NCI-H1105 treated with DMSO at 0.1 percent for 48 hours (cell line): Measurements from ENCODE around the gene CFAP97D1.
A peak's percentile ranks its signal among the peaks of the same experiment; 100 is the strongest.

Experiments
- DNase-seq: peaks from one replicate; lab custom pipeline; 2025; lab: John Stamatoyannopoulos, UW

CFAP97D1 gene

GRCh38 chr17:43780135-43780534 lies at the start of gene CFAP97D1:
CFAP97D1 (plus strand) TSS chr17:43780435; CDS start chr17:43780463, 28 bp downstream.
- no peak for DNase-seq

- no peak for DNase-seq
Observed at GRCh38 chr17:43732958-43733357, 47.3 kb upstream of the CFAP97D1 start.

GRCh38 chr17:43733956-43734355 lies 46.3 kb upstream of the CFAP97D1 start:
- no peak for DNase-seq

- no peak for DNase-seq
Observed at GRCh38 chr17:43734376-43734775, 45.9 kb upstream of the CFAP97D1 start.

- DNase-seq, result no peak
Observed at GRCh38 chr17:43736389-43736788, 43.8 kb upstream of the CFAP97D1 start.

- no peak for DNase-seq
Observed at GRCh38 chr17:43737722-43738121, 42.5 kb upstream of the CFAP97D1 start.

- DNase-seq, result no peak
Observed at GRCh38 chr17:43740541-43740940, 39.7 kb upstream of the CFAP97D1 start.

GRCh38 chr17:43741636-43742035 lies 38.6 kb upstream of the CFAP97D1 start:
- no peak for DNase-seq

GRCh38 chr17:43745541-43745940 lies 34.7 kb upstream of the CFAP97D1 start:
- no peak for DNase-seq

- DNase-seq, result no peak
Observed at GRCh38 chr17:43750153-43750552, 30.1 kb upstream of the CFAP97D1 start.

- DNase-seq, result no peak
Observed at GRCh38 chr17:43753493-43754129, 26.6 kb upstream of the CFAP97D1 start.

- DNase-seq, result no peak
Observed at GRCh38 chr17:43754947-43755346, 25.3 kb upstream of the CFAP97D1 start.

- peak; percentile 3 for DNase-seq
Observed at GRCh38 chr17:43755389-43755875, 24.8 kb upstream of the CFAP97D1 start.

- no peak for DNase-seq
Observed at GRCh38 chr17:43756201-43756600, 24.0 kb upstream of the CFAP97D1 start.

- no peak for DNase-seq
Observed at GRCh38 chr17:43757171-43757660, 23.0 kb upstream of the CFAP97D1 start.

GRCh38 chr17:43758086-43758485 lies 22.1 kb upstream of the CFAP97D1 start:
- no peak for DNase-seq

- no peak for DNase-seq
Observed at GRCh38 chr17:43758497-43759174, 21.6 kb upstream of the CFAP97D1 start, which contains the start of gene SOST. SOST (minus strand) TSS chr17:43758791; CDS start chr17:43758741, 50 bp downstream.

GRCh38 chr17:43759836-43760235 lies 20.4 kb upstream of the CFAP97D1 start:
- DNase-seq, result no peak

- DNase-seq, result peak; percentile 80
Observed at GRCh38 chr17:43760254-43760852, 19.9 kb upstream of the CFAP97D1 start.

- peak; percentile 35 for DNase-seq
Observed at GRCh38 chr17:43766413-43767052, 13.7 kb upstream of the CFAP97D1 start.

GRCh38 chr17:43767053-43767712 lies 13.1 kb upstream of the CFAP97D1 start:
- no peak for DNase-seq

- no peak for DNase-seq
Observed at GRCh38 chr17:43767713-43768059, 12.5 kb upstream of the CFAP97D1 start.
